ENCODE measurements around the gene PEPD.

Gene PEPD

DNA sequence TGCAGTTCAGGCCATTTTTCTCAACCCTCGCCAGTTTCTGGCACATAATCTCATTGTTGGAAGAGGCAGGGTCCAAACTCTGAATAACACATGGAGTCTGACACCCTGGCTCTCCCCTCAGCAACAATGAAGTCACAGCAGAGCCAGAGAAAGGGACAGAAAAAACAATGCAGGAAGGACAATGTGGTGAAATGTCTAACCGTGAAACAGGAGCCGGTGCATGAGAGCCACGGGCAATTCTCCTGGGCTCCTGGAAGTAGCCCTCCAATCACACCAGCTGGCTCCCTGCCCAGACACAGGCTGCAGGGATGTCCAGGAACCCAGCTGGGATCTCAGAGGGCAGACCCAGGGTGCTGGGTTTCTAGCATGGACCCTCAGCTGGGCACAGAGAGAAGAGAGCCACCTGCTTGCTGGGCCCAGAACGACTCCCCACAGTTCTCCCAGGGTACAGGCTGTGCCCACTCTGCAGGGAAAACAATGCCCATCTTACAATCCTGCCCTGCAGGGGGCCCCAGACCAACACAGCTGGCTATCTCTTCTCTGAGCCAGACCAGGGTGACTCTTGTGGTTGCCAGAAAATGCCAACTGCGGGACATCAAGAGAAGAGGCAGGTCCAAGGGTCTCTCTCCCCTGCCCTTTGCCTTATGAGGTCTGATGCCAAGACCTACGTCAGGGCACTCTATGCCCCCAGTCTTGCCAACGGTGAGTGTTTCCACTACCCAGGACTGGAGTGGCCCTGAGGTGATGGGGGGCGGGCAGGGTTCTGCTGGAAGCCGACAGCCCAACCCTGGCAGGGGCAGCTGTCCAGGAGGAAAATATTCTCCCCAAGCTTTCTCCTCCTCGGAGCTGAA, 83.5 kb downstream of the PEPD start:
- no peaks in the 10 kb centered on the region for H3K36me3 ChIP-seq (ENCODE audit: insufficient read depth, low read length)
- H3K27me3 ChIP-seq (ENCODE audit: control insufficient read depth in 1 of 2, insufficient read depth in 2 of 2, low read length in 2 of 2), result no peaks in the 10 kb centered on the region
- no peak overlapping the region for H3K27ac ChIP-seq (ENCODE audit: low read depth, low read length)
- H3K9me3 ChIP-seq (ENCODE audit: low read length), result no peaks in the 10 kb centered on the region
- no peak overlapping the region for H3K9ac ChIP-seq (ENCODE audit: low read length)
- no peaks in the 10 kb centered on the region for H3K4me1 ChIP-seq (ENCODE audit: insufficient read depth, low read length)
- no peak overlapping the region for H3K4me3 ChIP-seq (ENCODE audit: low read depth in 1 of 2, low read length in 2 of 2)

DNA sequence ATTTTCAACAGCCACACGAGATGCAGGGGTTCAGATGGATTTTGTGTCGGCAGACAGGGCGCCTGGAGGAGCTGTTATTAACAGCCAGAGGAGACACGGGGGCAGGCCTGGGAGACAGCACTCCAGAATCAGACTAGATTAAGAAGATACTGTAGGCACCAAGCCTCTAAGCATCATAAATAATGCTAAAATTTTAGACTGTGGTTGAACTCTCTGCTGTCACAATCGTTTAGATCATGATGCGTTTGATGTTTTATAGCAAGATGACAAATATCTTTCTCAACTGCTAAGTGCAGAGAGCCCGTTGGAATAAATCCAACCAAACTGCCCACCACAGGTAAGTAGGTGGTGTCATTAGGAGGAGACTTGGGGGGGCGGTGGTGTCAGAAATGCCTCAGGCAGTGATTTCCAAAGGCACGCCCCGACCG, 84.2 kb downstream of the PEPD start:
- Histone ChIP-seq H3K9ac (ENCODE audit: low read length) (no peak overlapping the region), H3K4me1 (ENCODE audit: insufficient read depth, low read length) (no peaks in the 10 kb centered on the region), H3K4me3 (ENCODE audit: low read depth in 1 of 2, low read length in 2 of 2) (no peak overlapping the region), H3K27me3 (ENCODE audit: control insufficient read depth in 1 of 2, insufficient read depth in 2 of 2, low read length in 2 of 2) (no peaks in the 10 kb centered on the region), H3K36me3 (ENCODE audit: insufficient read depth, low read length) (no peaks in the 10 kb centered on the region), H3K9me3 (ENCODE audit: low read length) (no peaks in the 10 kb centered on the region), H3K27ac (ENCODE audit: low read depth, low read length) (no peak overlapping the region)

DNA sequence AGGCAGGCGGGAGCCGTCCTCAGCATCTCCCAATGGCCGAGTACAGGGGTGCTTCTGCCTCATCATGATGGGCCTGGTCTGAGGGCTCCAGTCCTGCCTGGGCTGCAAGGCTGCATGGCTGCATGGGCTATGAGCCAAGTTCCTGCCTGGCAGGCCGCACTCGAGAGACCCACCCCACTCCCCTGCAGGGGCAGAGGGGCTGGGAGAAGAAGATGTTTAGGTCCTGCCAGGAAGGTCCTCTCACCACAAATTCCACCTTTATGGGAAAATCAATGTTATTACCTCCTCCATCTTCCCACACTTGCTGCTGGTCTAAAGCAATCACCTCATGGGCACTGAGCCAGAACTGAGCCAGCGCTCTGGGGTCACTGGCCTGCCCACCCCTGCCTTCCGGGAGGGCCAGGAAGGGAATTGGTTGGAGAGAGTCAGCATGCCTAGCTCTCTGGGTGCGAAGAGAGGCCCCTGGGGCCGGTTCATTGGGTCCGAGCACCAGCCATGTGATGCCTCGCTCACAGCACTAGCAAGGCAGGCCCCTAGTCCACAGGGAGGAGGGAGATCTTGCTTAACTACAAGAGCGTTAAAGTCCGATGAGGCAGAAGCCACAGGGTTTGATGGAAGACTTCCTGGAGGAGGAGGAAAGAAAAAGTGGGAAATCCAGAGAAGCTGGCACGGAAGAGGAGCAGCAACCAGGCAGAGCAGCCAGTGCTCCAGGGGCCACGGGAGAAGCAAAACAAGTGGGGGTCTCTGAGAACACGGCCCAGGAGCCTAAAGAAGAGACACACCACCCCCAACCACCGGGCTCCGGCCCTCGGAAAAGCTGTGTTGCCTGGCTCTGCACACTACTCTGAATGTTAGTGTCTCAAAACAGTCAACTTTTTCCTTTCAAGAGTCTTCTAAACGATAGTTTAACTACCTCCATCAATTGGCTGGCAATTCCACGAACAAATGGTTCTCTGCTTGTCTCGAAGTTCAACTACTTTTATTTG, 84.9 kb downstream of the PEPD start:
- Histone ChIP-seq H3K9me3 (ENCODE audit: low read length) (no peaks in the 10 kb centered on the region), H3K4me3 (ENCODE audit: low read depth in 1 of 2, low read length in 2 of 2) (no peak overlapping the region), H3K4me1 (ENCODE audit: insufficient read depth, low read length) (no peaks in the 10 kb centered on the region), H3K27me3 (ENCODE audit: control insufficient read depth in 1 of 2, insufficient read depth in 2 of 2, low read length in 2 of 2) (no peaks in the 10 kb centered on the region), H3K27ac (ENCODE audit: low read depth, low read length) (no peak overlapping the region), H3K9ac (ENCODE audit: low read length) (no peak overlapping the region), H3K36me3 (ENCODE audit: insufficient read depth, low read length) (no peaks in the 10 kb centered on the region)

DNA sequence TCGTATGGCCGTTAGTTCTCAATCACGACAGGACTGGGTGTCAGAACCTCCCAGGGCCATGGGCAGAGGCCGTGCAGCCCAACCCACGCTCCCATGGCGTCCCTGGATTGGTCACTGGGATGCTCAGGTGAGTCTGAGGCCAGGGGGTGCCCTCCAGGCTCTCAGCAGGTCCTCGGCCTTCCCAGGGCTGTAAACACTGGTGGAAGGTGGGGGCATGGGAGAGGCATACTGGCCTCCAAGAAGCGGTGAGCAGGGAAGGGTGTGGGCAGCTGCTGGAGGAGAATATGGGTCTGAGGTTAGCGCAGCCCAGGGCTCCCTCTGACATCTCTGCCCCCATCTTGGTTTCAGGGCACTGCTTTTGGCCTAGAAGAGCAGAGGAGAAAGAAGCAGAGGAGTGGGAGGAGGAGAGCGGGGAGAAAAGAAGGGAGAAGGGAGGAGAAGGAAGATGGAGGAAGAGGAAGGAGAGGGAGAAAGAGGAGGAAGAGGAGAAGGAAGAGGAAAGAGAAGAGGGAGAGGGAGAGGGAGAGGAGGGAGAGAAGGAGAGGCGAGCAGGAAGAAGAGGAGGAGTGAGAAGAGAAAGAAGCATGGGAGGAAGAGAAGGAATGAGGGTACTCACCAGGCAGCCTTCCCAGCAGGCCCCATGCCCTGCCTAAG, 85.8 kb downstream of the PEPD start:
- Histone ChIP-seq H3K27ac (ENCODE audit: low read depth, low read length) (no peak overlapping the region), H3K27me3 (ENCODE audit: control insufficient read depth in 1 of 2, insufficient read depth in 2 of 2, low read length in 2 of 2) (no peaks in the 10 kb centered on the region), H3K9ac (ENCODE audit: low read length) (no peak overlapping the region), H3K4me3 (ENCODE audit: low read depth in 1 of 2, low read length in 2 of 2) (no peak overlapping the region), H3K9me3 (ENCODE audit: low read length) (no peaks in the 10 kb centered on the region), H3K4me1 (ENCODE audit: insufficient read depth, low read length) (no peaks in the 10 kb centered on the region), H3K36me3 (ENCODE audit: insufficient read depth, low read length) (no peaks in the 10 kb centered on the region)

DNA sequence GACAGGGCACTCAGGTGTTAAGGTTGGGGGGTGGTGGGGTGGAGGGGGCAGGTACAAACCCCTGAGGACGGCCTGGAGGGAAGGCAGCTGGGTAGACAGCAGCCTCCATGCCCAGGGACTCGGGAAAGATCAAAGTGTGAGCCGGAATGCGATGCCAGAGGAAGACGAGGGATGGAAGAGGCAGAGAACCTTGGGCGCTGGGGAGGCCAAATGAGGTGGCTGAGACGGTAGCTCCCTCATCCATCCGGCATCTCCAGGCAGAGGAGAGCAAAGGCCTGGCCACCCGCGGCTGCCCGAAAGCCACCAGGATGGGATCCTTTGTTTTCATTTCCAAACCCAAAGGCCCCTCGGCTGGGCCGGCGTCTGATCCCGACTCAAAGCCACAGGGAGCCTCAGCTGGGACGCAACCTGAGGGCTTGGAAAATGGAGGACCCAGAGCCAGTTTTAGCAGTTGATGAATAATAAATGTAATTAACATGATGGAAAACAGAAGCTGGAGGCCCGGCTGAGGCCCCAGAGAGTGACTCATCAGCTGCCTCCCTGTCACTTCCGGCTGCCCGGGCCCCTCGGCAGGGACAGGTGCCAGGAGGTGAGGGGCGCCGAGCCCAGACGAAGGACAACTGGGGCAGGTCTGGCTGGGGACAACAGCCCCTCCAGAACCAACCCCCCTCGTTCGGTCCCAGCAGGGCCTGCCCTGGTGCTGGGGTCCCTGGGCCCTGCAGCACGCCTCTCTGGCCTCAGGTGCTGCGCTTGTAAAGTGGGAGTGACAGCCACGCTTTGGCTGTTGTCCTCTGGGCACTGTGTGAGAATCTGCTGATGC, 86.5 kb downstream of the PEPD start:
- H3K9me3 ChIP-seq (ENCODE audit: low read length), result no peaks in the 10 kb centered on the region
- no peak overlapping the region for H3K9ac ChIP-seq (ENCODE audit: low read length)
- no peak overlapping the region for H3K4me3 ChIP-seq (ENCODE audit: low read depth in 1 of 2, low read length in 2 of 2)
- no peaks in the 10 kb centered on the region for H3K27me3 ChIP-seq (ENCODE audit: control insufficient read depth in 1 of 2, insufficient read depth in 2 of 2, low read length in 2 of 2)
- H3K36me3 ChIP-seq (ENCODE audit: insufficient read depth, low read length), result no peaks in the 10 kb centered on the region
- no peak overlapping the region for H3K27ac ChIP-seq (ENCODE audit: low read depth, low read length)
- H3K4me1 ChIP-seq (ENCODE audit: insufficient read depth, low read length), result no peaks in the 10 kb centered on the region

DNA sequence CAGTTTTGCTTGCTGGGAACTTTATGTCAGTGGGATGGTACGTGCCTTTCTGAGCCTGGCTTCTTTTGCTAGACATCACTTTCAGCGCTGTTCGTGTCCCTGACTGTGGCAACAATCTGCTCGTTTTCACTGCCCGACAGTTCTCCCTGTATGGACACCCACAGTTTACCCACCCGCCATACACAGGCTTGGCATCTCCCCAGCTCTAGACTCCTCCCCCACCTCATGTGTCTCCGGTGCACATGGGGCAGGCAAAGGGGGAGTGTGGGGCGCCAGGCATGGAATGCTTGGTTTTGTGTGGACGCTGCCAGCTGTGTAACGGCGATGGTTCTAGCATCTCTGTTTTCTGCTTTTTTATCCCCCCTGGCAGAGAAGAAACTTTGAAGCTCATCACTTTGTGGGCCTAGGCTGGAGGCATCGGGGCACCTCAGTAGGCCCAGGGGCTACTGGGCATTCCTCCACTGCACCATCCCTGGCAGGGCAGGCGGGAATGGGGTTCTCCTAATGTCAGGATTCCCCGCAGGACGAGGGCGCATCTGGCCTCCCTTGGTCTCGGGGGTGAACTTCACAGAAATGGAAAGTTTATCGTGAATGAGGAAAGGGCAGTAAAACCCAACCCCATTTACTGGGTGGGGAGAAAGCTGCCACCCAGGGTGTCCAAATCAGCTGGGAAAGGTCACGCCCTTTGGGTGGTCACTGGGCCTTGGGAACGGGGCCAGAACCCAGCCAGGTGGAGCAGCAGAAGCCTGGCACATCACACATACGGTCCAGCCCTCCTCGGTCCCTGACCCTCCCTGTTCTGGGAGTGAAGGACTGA, 87.3 kb downstream of the PEPD start:
- no peak overlapping the region for H3K27ac ChIP-seq (ENCODE audit: low read depth, low read length)

DNA sequence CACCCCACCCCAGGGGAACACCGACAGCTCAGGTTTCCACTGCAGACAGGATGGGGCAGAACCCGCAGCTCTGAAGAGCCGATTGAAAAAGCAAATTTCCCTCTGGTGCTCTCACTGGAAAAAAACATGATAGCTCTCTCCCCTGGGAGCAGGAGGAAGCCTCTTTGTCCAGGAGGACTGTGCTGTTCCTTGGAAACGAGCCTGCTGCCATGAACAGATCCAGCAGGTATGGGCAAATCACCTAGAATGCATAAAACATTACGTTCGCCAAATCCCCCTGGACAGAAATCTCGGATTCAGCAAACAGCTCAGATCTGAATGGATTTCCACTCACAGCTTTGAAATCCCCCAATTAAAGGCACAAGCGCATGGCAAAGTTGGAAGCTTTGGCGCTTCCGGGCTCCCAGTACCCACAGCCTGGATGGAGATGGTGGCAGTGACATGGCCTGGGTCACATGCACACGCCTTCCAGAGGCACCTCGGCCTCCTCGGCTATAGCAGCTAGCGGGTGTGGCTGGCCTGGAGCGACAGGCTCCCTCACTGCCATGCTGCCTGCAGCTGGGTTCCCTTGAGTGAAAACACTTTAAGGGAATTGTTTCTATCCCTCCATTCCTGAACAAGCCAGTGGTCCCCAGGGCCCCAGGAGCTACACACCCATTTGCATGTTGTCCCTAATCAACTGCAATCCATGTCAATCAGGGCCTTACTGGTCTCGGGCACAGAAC, 89.0 kb downstream of the PEPD start:
- Histone ChIP-seq H3K4me1 (ENCODE audit: insufficient read depth, low read length) (no peaks in the 10 kb centered on the region), H3K4me3 (ENCODE audit: low read depth in 1 of 2, low read length in 2 of 2) (no peak overlapping the region), H3K27ac (ENCODE audit: low read depth, low read length) (no peak overlapping the region), H3K36me3 (ENCODE audit: insufficient read depth, low read length) (no peaks in the 10 kb centered on the region), H3K27me3 (ENCODE audit: control insufficient read depth in 1 of 2, insufficient read depth in 2 of 2, low read length in 2 of 2) (no peaks in the 10 kb centered on the region), H3K9ac (ENCODE audit: low read length) (no peak overlapping the region), H3K9me3 (ENCODE audit: low read length) (no peaks in the 10 kb centered on the region)

More for the DNA sequence above, 87.3 kb downstream of the PEPD start:
- no peaks in the 10 kb centered on the region for H3K27me3 ChIP-seq (ENCODE audit: control insufficient read depth in 1 of 2, insufficient read depth in 2 of 2, low read length in 2 of 2)
- H3K36me3 ChIP-seq (ENCODE audit: insufficient read depth, low read length), result no peaks in the 10 kb centered on the region
- H3K4me3 ChIP-seq (ENCODE audit: low read depth in 1 of 2, low read length in 2 of 2), result no peak overlapping the region
- H3K9ac ChIP-seq (ENCODE audit: low read length), result no peak overlapping the region
- no peaks in the 10 kb centered on the region for H3K4me1 ChIP-seq (ENCODE audit: insufficient read depth, low read length)
- H3K9me3 ChIP-seq (ENCODE audit: low read length), result no peaks in the 10 kb centered on the region

DNA sequence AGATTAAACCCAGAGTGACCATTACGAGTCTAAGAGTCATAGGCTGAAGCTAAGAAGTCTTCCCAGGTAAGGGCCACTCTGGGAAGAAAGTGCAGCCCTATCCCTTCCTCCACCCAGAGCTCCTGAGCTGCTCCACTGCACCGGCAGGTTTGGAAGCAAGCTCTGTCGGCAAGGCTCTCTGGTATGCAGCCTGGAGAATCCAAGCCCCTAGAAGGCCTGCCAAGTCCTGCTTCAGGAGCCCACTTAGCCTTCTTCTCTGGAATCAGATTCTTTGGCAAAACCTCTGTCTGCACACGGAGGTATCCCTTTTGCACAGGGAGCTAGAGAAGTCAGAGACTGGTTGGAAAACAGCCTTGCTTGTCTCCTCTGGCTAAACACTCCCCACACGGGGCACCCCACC, 89.6 kb downstream of the PEPD start:
- H3K9me3 ChIP-seq (ENCODE audit: low read length), result no peaks in the 10 kb centered on the region

DNA sequence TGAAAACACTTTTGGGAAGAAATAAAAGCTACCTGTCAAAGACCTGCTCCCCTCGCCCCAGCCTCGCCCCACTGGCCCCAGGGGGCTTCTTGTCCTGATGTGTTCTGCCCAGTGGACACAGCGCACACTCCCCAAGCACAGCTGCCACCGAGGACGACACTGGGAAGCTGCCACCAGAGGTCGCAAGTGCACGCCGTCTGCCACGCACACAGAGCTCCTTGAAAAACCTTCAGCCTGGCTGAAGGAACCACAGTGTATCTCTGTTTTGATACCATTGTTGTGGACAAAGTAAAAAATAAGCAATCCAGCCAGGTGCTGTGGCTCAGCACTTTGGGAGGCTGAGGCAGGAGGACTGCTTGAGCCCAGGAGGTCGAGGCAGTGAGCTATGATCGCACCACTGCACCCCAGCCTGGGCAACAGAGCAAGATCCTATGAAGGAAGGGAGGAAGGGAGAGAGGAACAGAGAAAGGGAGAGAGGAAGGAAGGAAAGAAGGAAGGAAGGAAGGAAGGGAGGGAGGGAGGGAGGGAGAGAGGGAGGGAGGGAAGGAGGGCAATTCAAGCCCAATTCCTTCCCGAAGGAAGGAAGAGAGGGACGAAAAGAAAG, 90.8 kb downstream of the PEPD start:
- H3K4me3 ChIP-seq (ENCODE audit: low read depth in 1 of 2, low read length in 2 of 2), result no peak overlapping the region
- H3K9ac ChIP-seq (ENCODE audit: low read length), result no peak overlapping the region
- no peaks in the 10 kb centered on the region for H3K27me3 ChIP-seq (ENCODE audit: control insufficient read depth in 1 of 2, insufficient read depth in 2 of 2, low read length in 2 of 2)
- no peaks in the 10 kb centered on the region for H3K9me3 ChIP-seq (ENCODE audit: low read length)
- H3K27ac ChIP-seq (ENCODE audit: low read depth, low read length), result no peak overlapping the region
- H3K36me3 ChIP-seq (ENCODE audit: insufficient read depth, low read length), result no peaks in the 10 kb centered on the region
- H3K4me1 ChIP-seq (ENCODE audit: insufficient read depth, low read length), result no peaks in the 10 kb centered on the region

More for the DNA sequence above, 89.6 kb downstream of the PEPD start:
- Histone ChIP-seq H3K27me3 (ENCODE audit: control insufficient read depth in 1 of 2, insufficient read depth in 2 of 2, low read length in 2 of 2) (no peaks in the 10 kb centered on the region), H3K27ac (ENCODE audit: low read depth, low read length) (no peak overlapping the region), H3K9ac (ENCODE audit: low read length) (no peak overlapping the region), H3K36me3 (ENCODE audit: insufficient read depth, low read length) (no peaks in the 10 kb centered on the region), H3K4me3 (ENCODE audit: low read depth in 1 of 2, low read length in 2 of 2) (no peak overlapping the region), H3K4me1 (ENCODE audit: insufficient read depth, low read length) (no peaks in the 10 kb centered on the region)

All from muscle layer of colon (tissue), 2 donors.